HEK293 (cell line): ENCODE results near the gene HS3ST6.

ENCODE experiments used
- GLI2 ChIP-seq: fragments of 450-650 bp; formaldehyde crosslinking; IDR thresholded peaks from 2 replicates; pipeline ENCODE4; 2017; ENCODE audit warnings: missing biosample characterization, missing genetic modification characterization, low read depth, borderline replicate concordance
- GLIS2 ChIP-seq: fragments of 450-650 bp; formaldehyde crosslinking; IDR thresholded peaks from 2 replicates; pipeline ENCODE4 v1.5.1; 2016; ENCODE audit warnings: missing biosample characterization, missing genetic modification characterization
- HOXA7 ChIP-seq: sonication (generic); formaldehyde crosslinking; IDR thresholded peaks from 2 replicates; pipeline ENCODE4 v1.8.1; 2022; ENCODE audit warnings: missing genetic modification reagents, borderline replicate concordance
- KLF7 ChIP-seq: fragments of 450-650 bp; formaldehyde crosslinking; IDR thresholded peaks from 2 replicates; pipeline ENCODE4 v1.5.1; 2016; ENCODE audit warnings: missing biosample characterization, missing genetic modification characterization, borderline replicate concordance
- MZF1 ChIP-seq: fragments of 450-650 bp; formaldehyde crosslinking; IDR thresholded peaks from 2 replicates; pipeline ENCODE4 v1.5.1; 2017; ENCODE audit warnings: missing biosample characterization, missing genetic modification characterization, borderline replicate concordance
- OVOL3 ChIP-seq: fragments of 450-650 bp; formaldehyde crosslinking; IDR thresholded peaks from 2 replicates; pipeline ENCODE4 v1.5.1; 2016; ENCODE audit warnings: missing biosample characterization, missing genetic modification characterization
- SP2 ChIP-seq: fragments of 450-650 bp; formaldehyde crosslinking; IDR thresholded peaks from 2 replicates; pipeline ENCODE4 v1.5.1; 2016; ENCODE audit warnings: missing biosample characterization, missing genetic modification characterization
- YY2 ChIP-seq: fragments of 450-650 bp; formaldehyde crosslinking; IDR thresholded peaks from 2 replicates; pipeline ENCODE4 v1.5.1; 2016; ENCODE audit warnings: missing biosample characterization, missing genetic modification characterization
- ZFP69B ChIP-seq: fragments of 450-650 bp; formaldehyde crosslinking; IDR thresholded peaks from 2 replicates; pipeline ENCODE4 v1.5.1; 2016; ENCODE audit warnings: missing biosample characterization, missing genetic modification characterization
- ZNF37A ChIP-seq: fragments of 450-650 bp; IDR thresholded peaks from 2 replicates; pipeline ENCODE4 v1.5.1; 2018; ENCODE audit warnings: missing biosample characterization, missing genetic modification characterization
- ZNF391 ChIP-seq: fragments of 450-650 bp; formaldehyde crosslinking; IDR thresholded peaks from 2 replicates; pipeline ENCODE4 v1.5.1; 2016; ENCODE audit warnings: low read depth, missing biosample characterization, missing genetic modification characterization, borderline replicate concordance
- ZNF555 ChIP-seq: fragments of 450-650 bp; formaldehyde crosslinking; conservative IDR thresholded peaks from 2 replicates; pipeline ENCODE4 v1.5.1; 2017; ENCODE audit warnings: missing biosample characterization, mild to moderate bottlenecking, missing genetic modification characterization, inconsistent platforms
- ZNF791 ChIP-seq: fragments of 450-650 bp; formaldehyde crosslinking; IDR thresholded peaks from 2 replicates; pipeline ENCODE4 v1.5.1; 2016; ENCODE audit warnings: missing biosample characterization, missing genetic modification characterization
- TF ChIP-seq, protein P1 (sequence below): fragments of 450-650 bp; formaldehyde crosslinking; IDR thresholded peaks from 2 replicates; pipeline ENCODE4 v1.5.1; 2017; ENCODE audit warnings: missing biosample characterization, missing genetic modification characterization
- TF ChIP-seq, protein P2 (sequence below): fragments of 450-650 bp; formaldehyde crosslinking; IDR thresholded peaks from 2 replicates; pipeline ENCODE4 v1.5.1; 2016; ENCODE audit warnings: missing biosample characterization, missing genetic modification characterization
- TF ChIP-seq, protein P3 (sequence below): fragments of 450-650 bp; formaldehyde crosslinking; IDR thresholded peaks from 2 replicates; pipeline ENCODE4 v1.5.1; 2016; ENCODE audit warnings: missing biosample characterization, missing genetic modification characterization
- TF ChIP-seq, protein P4 (sequence below): fragments of 450-650 bp; formaldehyde crosslinking; IDR thresholded peaks from 2 replicates; pipeline ENCODE4 v1.5.1; 2016; ENCODE audit warnings: missing biosample characterization, missing genetic modification characterization
- TF ChIP-seq, protein P5 (sequence below): fragments of 450-650 bp; formaldehyde crosslinking; IDR thresholded peaks from 2 replicates; pipeline ENCODE4 v1.5.1; 2016; ENCODE audit warnings: missing biosample characterization, missing genetic modification characterization
- TF ChIP-seq, protein P6 (sequence below): fragments of 450-650 bp; formaldehyde crosslinking; IDR thresholded peaks from 2 replicates; pipeline ENCODE4 v1.5.1; 2016; ENCODE audit warnings: missing biosample characterization, missing genetic modification characterization

HS3ST6 gene

DNA sequence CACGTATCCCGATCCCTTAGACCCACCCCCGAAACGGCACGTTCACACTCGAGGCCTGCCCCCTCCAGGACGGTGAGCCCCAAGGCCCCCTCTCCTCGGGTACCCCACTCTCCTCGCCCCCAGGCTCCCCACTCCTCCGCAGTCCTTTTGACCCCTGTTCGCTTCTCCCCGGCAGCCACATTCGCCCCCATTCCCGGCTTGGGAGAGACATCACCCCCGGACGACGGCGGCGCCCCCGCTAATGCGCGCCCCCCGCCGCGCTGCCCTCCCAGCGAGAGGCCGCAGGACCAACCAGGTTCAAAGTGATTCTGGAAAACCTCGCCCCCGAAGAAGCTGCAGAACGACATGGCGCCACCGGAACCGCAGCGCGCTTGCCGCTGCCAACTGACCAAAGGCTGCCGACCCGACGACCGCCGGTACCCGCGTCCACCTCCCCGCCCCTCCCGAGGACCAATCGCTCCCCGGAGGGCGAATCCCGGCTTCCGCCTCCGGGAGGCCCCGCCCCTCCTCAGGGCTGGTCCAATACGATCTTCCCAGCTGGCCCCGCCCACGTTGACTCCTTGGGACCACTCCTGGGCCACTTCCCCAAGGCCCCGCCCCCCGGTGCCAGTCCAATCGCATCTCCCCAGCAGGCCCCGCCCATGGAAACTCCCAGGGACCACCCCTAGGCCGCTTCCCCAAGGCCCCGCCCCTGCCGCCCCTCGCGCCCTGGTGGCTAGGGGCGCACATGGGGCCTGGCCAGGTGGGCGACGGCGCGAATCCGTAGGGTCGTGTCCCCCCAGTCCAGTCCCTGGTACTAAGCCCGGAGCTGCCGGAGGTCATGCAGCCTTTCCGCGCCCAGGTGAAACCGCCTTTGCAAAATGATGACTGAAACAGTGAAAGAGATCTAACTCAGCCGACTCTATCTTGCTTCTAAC lies 24.9 kb upstream of the HS3ST6 start, which contains the start of gene MSRB1 (continued):
- TF ChIP-seq ZNF37A (tag by site-specific recombination) (no peak), ZNF791 (tag by site-specific recombination) (no peak), ZNF555 (no peak), GLIS2 (peak; percentile 83), OVOL3 (no peak), HOXA7 (CRISPR knock-in tag) (no peak), MZF1 (tag by site-specific recombination) (no peak), GLI2 (tag by site-specific recombination) (no peak), ZFP69B (tag by site-specific recombination) (no peak), YY2 (tag by site-specific recombination) (no peak), KLF7 (tag by site-specific recombination) (0 out of 2 replicates have a peak, but pooled peaks have one; percentile 42), ZNF391 (tag by site-specific recombination) (peak; percentile 60; the same call in 1 of the 2 replicates), SP2 (tag by site-specific recombination) (peak; percentile 99)
- TF ChIP-seq, protein P1, sequence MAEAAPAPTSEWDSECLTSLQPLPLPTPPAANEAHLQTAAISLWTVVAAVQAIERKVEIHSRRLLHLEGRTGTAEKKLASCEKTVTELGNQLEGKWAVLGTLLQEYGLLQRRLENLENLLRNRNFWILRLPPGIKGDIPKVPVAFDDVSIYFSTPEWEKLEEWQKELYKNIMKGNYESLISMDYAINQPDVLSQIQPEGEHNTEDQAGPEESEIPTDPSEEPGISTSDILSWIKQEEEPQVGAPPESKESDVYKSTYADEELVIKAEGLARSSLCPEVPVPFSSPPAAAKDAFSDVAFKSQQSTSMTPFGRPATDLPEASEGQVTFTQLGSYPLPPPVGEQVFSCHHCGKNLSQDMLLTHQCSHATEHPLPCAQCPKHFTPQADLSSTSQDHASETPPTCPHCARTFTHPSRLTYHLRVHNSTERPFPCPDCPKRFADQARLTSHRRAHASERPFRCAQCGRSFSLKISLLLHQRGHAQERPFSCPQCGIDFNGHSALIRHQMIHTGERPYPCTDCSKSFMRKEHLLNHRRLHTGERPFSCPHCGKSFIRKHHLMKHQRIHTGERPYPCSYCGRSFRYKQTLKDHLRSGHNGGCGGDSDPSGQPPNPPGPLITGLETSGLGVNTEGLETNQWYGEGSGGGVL: peak; percentile 59
- TF ChIP-seq, protein P2, sequence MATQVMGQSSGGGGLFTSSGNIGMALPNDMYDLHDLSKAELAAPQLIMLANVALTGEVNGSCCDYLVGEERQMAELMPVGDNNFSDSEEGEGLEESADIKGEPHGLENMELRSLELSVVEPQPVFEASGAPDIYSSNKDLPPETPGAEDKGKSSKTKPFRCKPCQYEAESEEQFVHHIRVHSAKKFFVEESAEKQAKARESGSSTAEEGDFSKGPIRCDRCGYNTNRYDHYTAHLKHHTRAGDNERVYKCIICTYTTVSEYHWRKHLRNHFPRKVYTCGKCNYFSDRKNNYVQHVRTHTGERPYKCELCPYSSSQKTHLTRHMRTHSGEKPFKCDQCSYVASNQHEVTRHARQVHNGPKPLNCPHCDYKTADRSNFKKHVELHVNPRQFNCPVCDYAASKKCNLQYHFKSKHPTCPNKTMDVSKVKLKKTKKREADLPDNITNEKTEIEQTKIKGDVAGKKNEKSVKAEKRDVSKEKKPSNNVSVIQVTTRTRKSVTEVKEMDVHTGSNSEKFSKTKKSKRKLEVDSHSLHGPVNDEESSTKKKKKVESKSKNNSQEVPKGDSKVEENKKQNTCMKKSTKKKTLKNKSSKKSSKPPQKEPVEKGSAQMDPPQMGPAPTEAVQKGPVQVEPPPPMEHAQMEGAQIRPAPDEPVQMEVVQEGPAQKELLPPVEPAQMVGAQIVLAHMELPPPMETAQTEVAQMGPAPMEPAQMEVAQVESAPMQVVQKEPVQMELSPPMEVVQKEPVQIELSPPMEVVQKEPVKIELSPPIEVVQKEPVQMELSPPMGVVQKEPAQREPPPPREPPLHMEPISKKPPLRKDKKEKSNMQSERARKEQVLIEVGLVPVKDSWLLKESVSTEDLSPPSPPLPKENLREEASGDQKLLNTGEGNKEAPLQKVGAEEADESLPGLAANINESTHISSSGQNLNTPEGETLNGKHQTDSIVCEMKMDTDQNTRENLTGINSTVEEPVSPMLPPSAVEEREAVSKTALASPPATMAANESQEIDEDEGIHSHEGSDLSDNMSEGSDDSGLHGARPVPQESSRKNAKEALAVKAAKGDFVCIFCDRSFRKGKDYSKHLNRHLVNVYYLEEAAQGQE (tag by site-specific recombination): no peak
- TF ChIP-seq, protein P3, sequence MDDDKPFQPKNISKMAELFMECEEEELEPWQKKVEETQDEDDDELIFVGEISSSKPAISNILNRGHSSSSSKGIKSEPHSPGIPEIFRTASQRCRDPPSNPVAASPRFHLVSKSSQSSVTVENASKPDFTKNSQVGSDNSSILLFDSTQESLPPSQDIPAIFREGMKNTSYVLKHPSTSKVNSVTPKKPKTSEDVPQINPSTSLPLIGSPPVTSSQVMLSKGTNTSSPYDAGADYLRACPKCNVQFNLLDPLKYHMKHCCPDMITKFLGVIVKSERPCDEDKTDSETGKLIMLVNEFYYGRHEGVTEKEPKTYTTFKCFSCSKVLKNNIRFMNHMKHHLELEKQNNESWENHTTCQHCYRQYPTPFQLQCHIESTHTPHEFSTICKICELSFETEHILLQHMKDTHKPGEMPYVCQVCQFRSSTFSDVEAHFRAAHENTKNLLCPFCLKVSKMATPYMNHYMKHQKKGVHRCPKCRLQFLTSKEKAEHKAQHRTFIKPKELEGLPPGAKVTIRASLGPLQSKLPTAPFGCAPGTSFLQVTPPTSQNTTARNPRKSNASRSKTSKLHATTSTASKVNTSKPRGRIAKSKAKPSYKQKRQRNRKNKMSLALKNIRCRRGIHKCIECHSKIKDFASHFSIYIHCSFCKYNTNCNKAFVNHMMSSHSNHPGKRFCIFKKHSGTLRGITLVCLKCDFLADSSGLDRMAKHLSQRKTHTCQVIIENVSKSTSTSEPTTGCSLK (tag by site-specific recombination): no peak
- TF ChIP-seq, protein P4, sequence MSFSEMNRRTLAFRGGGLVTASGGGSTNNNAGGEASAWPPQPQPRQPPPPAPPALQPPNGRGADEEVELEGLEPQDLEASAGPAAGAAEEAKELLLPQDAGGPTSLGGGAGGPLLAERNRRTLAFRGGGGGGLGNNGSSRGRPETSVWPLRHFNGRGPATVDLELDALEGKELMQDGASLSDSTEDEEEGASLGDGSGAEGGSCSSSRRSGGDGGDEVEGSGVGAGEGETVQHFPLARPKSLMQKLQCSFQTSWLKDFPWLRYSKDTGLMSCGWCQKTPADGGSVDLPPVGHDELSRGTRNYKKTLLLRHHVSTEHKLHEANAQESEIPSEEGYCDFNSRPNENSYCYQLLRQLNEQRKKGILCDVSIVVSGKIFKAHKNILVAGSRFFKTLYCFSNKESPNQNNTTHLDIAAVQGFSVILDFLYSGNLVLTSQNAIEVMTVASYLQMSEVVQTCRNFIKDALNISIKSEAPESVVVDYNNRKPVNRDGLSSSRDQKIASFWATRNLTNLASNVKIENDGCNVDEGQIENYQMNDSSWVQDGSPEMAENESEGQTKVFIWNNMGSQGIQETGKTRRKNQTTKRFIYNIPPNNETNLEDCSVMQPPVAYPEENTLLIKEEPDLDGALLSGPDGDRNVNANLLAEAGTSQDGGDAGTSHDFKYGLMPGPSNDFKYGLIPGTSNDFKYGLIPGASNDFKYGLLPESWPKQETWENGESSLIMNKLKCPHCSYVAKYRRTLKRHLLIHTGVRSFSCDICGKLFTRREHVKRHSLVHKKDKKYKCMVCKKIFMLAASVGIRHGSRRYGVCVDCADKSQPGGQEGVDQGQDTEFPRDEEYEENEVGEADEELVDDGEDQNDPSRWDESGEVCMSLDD (tag by site-specific recombination): peak; percentile 72
- TF ChIP-seq, protein P5, sequence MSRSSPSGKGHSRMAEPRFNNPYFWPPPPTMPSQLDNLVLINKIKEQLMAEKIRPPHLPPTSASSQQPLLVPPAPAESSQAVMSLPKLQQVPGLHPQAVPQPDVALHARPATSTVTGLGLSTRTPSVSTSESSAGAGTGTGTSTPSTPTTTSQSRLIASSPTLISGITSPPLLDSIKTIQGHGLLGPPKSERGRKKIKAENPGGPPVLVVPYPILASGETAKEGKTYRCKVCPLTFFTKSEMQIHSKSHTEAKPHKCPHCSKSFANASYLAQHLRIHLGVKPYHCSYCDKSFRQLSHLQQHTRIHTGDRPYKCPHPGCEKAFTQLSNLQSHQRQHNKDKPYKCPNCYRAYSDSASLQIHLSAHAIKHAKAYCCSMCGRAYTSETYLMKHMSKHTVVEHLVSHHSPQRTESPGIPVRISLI (tag by site-specific recombination): no peak
- TF ChIP-seq, protein P6, sequence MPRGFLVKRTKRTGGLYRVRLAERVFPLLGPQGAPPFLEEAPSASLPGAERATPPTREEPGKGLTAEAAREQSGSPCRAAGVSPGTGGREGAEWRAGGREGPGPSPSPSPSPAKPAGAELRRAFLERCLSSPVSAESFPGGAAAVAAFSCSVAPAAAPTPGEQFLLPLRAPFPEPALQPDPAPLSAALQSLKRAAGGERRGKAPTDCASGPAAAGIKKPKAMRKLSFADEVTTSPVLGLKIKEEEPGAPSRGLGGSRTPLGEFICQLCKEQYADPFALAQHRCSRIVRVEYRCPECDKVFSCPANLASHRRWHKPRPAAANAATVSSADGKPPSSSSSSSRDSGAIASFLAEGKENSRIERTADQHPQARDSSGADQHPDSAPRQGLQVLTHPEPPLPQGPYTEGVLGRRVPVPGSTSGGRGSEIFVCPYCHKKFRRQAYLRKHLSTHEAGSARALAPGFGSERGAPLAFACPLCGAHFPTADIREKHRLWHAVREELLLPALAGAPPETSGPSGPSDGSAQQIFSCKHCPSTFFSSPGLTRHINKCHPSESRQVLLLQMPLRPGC: 0 out of 2 replicates have a peak, but pooled peaks have one; percentile 18
